ENCODE data around the gene NLRP9.

NLRP9 gene

GRCh38 chr19:55692681-55693081 is 45.5 kb downstream of the NLRP9 start:
- Histone ChIP-seq H3K36me3 (ENCODE audit: insufficient read depth, low read length) (peaks cover 48% of the 10 kb centered on the region), H3K9ac (ENCODE audit: low read length) (no peak overlapping the region), H3K27me3 (ENCODE audit: control insufficient read depth in 1 of 2, insufficient read depth in 2 of 2, low read length in 2 of 2) (no peaks in the 10 kb centered on the region), H3K9me3 (ENCODE audit: low read length) (no peaks in the 10 kb centered on the region), H3K4me3 (ENCODE audit: low read depth in 1 of 2, low read length in 2 of 2) (no peak overlapping the region), H3K4me1 (ENCODE audit: insufficient read depth, low read length) (no peaks in the 10 kb centered on the region), H3K27ac (ENCODE audit: low read depth, low read length) (no peak overlapping the region)

- peaks cover 48% of the 10 kb centered on the region for H3K36me3 ChIP-seq (ENCODE audit: insufficient read depth, low read length)
- H3K4me3 ChIP-seq (ENCODE audit: low read depth in 1 of 2, low read length in 2 of 2): no peak overlapping the region
- no peak overlapping the region for H3K27ac ChIP-seq (ENCODE audit: low read depth, low read length)
- H3K9ac ChIP-seq (ENCODE audit: low read length): no peak overlapping the region
- H3K4me1 ChIP-seq (ENCODE audit: insufficient read depth, low read length): no peaks in the 10 kb centered on the region
- no peaks in the 10 kb centered on the region for H3K27me3 ChIP-seq (ENCODE audit: control insufficient read depth in 1 of 2, insufficient read depth in 2 of 2, low read length in 2 of 2)
- no peaks in the 10 kb centered on the region for H3K9me3 ChIP-seq (ENCODE audit: low read length)
These were observed 46.4 kb downstream of the NLRP9 start for GRCh38 chr19:55691561-55692481.

GRCh38 chr19:55690769-55691545 is 47.2 kb downstream of the NLRP9 start:
- Histone ChIP-seq H3K27ac (ENCODE audit: low read depth, low read length) (no peak overlapping the region), H3K27me3 (ENCODE audit: control insufficient read depth in 1 of 2, insufficient read depth in 2 of 2, low read length in 2 of 2) (no peaks in the 10 kb centered on the region), H3K4me3 (ENCODE audit: low read depth in 1 of 2, low read length in 2 of 2) (no peak overlapping the region), H3K9me3 (ENCODE audit: low read length) (no peaks in the 10 kb centered on the region), H3K36me3 (ENCODE audit: insufficient read depth, low read length) (peaks cover 48% of the 10 kb centered on the region), H3K9ac (ENCODE audit: low read length) (no peak overlapping the region), H3K4me1 (ENCODE audit: insufficient read depth, low read length) (no peaks in the 10 kb centered on the region)

GRCh38 chr19:55690109-55690768 is 48.0 kb downstream of the NLRP9 start:
- Histone ChIP-seq H3K27me3 (ENCODE audit: control insufficient read depth in 1 of 2, insufficient read depth in 2 of 2, low read length in 2 of 2) (no peaks in the 10 kb centered on the region), H3K4me3 (ENCODE audit: low read depth in 1 of 2, low read length in 2 of 2) (no peak overlapping the region), H3K4me1 (ENCODE audit: insufficient read depth, low read length) (no peaks in the 10 kb centered on the region), H3K9me3 (ENCODE audit: low read length) (no peaks in the 10 kb centered on the region), H3K27ac (ENCODE audit: low read depth, low read length) (no peak overlapping the region), H3K9ac (ENCODE audit: low read length) (no peak overlapping the region), H3K36me3 (ENCODE audit: insufficient read depth, low read length) (peaks cover 47% of the 10 kb centered on the region)

- Histone ChIP-seq H3K4me1 (ENCODE audit: insufficient read depth, low read length) (no peaks in the 10 kb centered on the region), H3K27ac (ENCODE audit: low read depth, low read length) (no peak overlapping the region), H3K4me3 (ENCODE audit: low read depth in 1 of 2, low read length in 2 of 2) (no peak overlapping the region), H3K36me3 (ENCODE audit: insufficient read depth, low read length) (peaks cover 50% of the 10 kb centered on the region), H3K27me3 (ENCODE audit: control insufficient read depth in 1 of 2, insufficient read depth in 2 of 2, low read length in 2 of 2) (no peaks in the 10 kb centered on the region), H3K9ac (ENCODE audit: low read length) (no peak overlapping the region), H3K9me3 (ENCODE audit: low read length) (no peaks in the 10 kb centered on the region)
These were observed 48.6 kb downstream of the NLRP9 start for GRCh38 chr19:55689411-55690108.

- no peak overlapping the region for H3K27ac ChIP-seq (ENCODE audit: low read depth, low read length)
- H3K27me3 ChIP-seq (ENCODE audit: control insufficient read depth in 1 of 2, insufficient read depth in 2 of 2, low read length in 2 of 2): no peaks in the 10 kb centered on the region
- no peaks in the 10 kb centered on the region for H3K4me1 ChIP-seq (ENCODE audit: insufficient read depth, low read length)
- H3K4me3 ChIP-seq (ENCODE audit: low read depth in 1 of 2, low read length in 2 of 2): no peak overlapping the region
- peaks cover 58% of the 10 kb centered on the region for H3K36me3 ChIP-seq (ENCODE audit: insufficient read depth, low read length)
- H3K9me3 ChIP-seq (ENCODE audit: low read length): no peaks in the 10 kb centered on the region
- no peak overlapping the region for H3K9ac ChIP-seq (ENCODE audit: low read length)
These were observed 49.6 kb downstream of the NLRP9 start for GRCh38 chr19:55688422-55689218.

- no peak overlapping the region for H3K4me3 ChIP-seq (ENCODE audit: low read depth in 1 of 2, low read length in 2 of 2)
- H3K9ac ChIP-seq (ENCODE audit: low read length): no peak overlapping the region
- peaks cover 52% of the 10 kb centered on the region for H3K36me3 ChIP-seq (ENCODE audit: insufficient read depth, low read length)
- H3K4me1 ChIP-seq (ENCODE audit: insufficient read depth, low read length): no peaks in the 10 kb centered on the region
- no peaks in the 10 kb centered on the region for H3K27me3 ChIP-seq (ENCODE audit: control insufficient read depth in 1 of 2, insufficient read depth in 2 of 2, low read length in 2 of 2)
- no peaks in the 10 kb centered on the region for H3K9me3 ChIP-seq (ENCODE audit: low read length)
- no peak overlapping the region for H3K27ac ChIP-seq (ENCODE audit: low read depth, low read length)
These were observed 50.7 kb downstream of the NLRP9 start for GRCh38 chr19:55687281-55688201.

- Histone ChIP-seq H3K9me3 (ENCODE audit: low read length) (no peaks in the 10 kb centered on the region), H3K4me1 (ENCODE audit: insufficient read depth, low read length) (no peaks in the 10 kb centered on the region), H3K27me3 (ENCODE audit: control insufficient read depth in 1 of 2, insufficient read depth in 2 of 2, low read length in 2 of 2) (no peaks in the 10 kb centered on the region), H3K9ac (ENCODE audit: low read length) (no peak overlapping the region), H3K36me3 (ENCODE audit: insufficient read depth, low read length) (peaks cover 54% of the 10 kb centered on the region), H3K27ac (ENCODE audit: low read depth, low read length) (no peak overlapping the region), H3K4me3 (ENCODE audit: low read depth in 1 of 2, low read length in 2 of 2) (no peak overlapping the region)
These were observed 51.7 kb downstream of the NLRP9 start for GRCh38 chr19:55686311-55687050.

- Histone ChIP-seq H3K9me3 (ENCODE audit: low read length) (no peaks in the 10 kb centered on the region), H3K4me3 (ENCODE audit: low read depth in 1 of 2, low read length in 2 of 2) (no peak overlapping the region), H3K9ac (ENCODE audit: low read length) (no peak overlapping the region), H3K27me3 (ENCODE audit: control insufficient read depth in 1 of 2, insufficient read depth in 2 of 2, low read length in 2 of 2) (no peaks in the 10 kb centered on the region), H3K27ac (ENCODE audit: low read depth, low read length) (no peak overlapping the region), H3K4me1 (ENCODE audit: insufficient read depth, low read length) (no peaks in the 10 kb centered on the region), H3K36me3 (ENCODE audit: insufficient read depth, low read length) (peaks cover 55% of the 10 kb centered on the region)
These were observed 52.4 kb downstream of the NLRP9 start for GRCh38 chr19:55685776-55686175.
